ENCODE results near the gene ZPBP2.

The ZPBP2 gene

GRCh38 chr17:39863244-39863917, 4.6 kb upstream of the ZPBP2 start:
- H3K36me3 ChIP-seq (ENCODE audit: control insufficient read depth, low read length) = peaks cover 54% of the 10 kb centered on the region
- no peaks in the 10 kb centered on the region for H3K9me3 ChIP-seq (ENCODE audit: control insufficient read depth, insufficient read depth, low read length)
- no peaks in the 10 kb centered on the region for H3K27me3 ChIP-seq (ENCODE audit: control insufficient read depth, low read length)
- no peak for TF ChIP-seq CTCF (IDR thresholded peaks at IDR 0.05; ENCODE audit: low read depth, low read length, poor library complexity, severe bottlenecking)
- no peak for TF ChIP-seq EZH2phosphoT487 (IDR thresholded peaks at IDR 0.05; ENCODE audit: borderline replicate concordance, low read length)
- peaks cover 31% of the 10 kb centered on the region for H3F3A ChIP-seq (ENCODE audit: control insufficient read depth, insufficient read depth)
- H3K4me3 ChIP-seq (ENCODE audit: low read length) = peak overlapping the region; percentile 84
- peak overlapping the region; percentile 98 for H3K27ac ChIP-seq (ENCODE audit: low read depth, low read length)
- H3K4me1 ChIP-seq (ENCODE audit: control insufficient read depth, low read length) = peaks cover 63% of the 10 kb centered on the region
- peaks cover 80% of the 10 kb centered on the region for H3K79me2 ChIP-seq (ENCODE audit: control insufficient read depth, low read length)
- H3K4me2 ChIP-seq (ENCODE audit: low read length) = peak overlapping the region; percentile 90
- H4K20me1 ChIP-seq (ENCODE audit: control insufficient read depth, insufficient read depth, low read depth, low read length) = no peaks in the 10 kb centered on the region
- H3K9me2 ChIP-seq (replicated peaks; ENCODE audit: control insufficient read depth, low read length) = no peaks in the 10 kb centered on the region

GRCh38 chr17:39863918-39864746, 3.9 kb upstream of the ZPBP2 start, which contains the start of gene IKZF3:
Gene IKZF3 (minus strand): TSS chr17:39864312. CDS start chr17:39864126, 186 bp downstream.
- TF ChIP-seq EZH2phosphoT487 (IDR thresholded peaks at IDR 0.05; ENCODE audit: borderline replicate concordance, low read length) (no peak), CTCF (IDR thresholded peaks at IDR 0.05; ENCODE audit: low read depth, low read length, poor library complexity, severe bottlenecking) (no peak)
- H4K20me1 ChIP-seq (ENCODE audit: control insufficient read depth, insufficient read depth, low read depth, low read length) = no peaks in the 10 kb centered on the region
- peak within 1 kb of the TSS; percentile 84 for H3K4me3 ChIP-seq (ENCODE audit: low read length)
- H3K79me2 ChIP-seq (ENCODE audit: control insufficient read depth, low read length) = peaks cover 72% of the 10 kb centered on the region
- peaks cover 38% of the 10 kb centered on the region for H3F3A ChIP-seq (ENCODE audit: control insufficient read depth, insufficient read depth)
- H3K9me3 ChIP-seq (ENCODE audit: control insufficient read depth, insufficient read depth, low read length) = no peaks in the 10 kb centered on the region
- peaks cover 66% of the 10 kb centered on the region for H3K4me1 ChIP-seq (ENCODE audit: control insufficient read depth, low read length)
- no peaks in the 10 kb centered on the region for H3K27me3 ChIP-seq (ENCODE audit: control insufficient read depth, low read length)
- peak within 1 kb of the TSS; percentile 98 for H3K27ac ChIP-seq (ENCODE audit: low read depth, low read length)
- peak within 1 kb of the TSS; percentile 90 for H3K4me2 ChIP-seq (ENCODE audit: low read length)
- H3K9me2 ChIP-seq (replicated peaks; ENCODE audit: control insufficient read depth, low read length) = no peaks in the 10 kb centered on the region
- H3K36me3 ChIP-seq (ENCODE audit: control insufficient read depth, low read length) = peaks cover 50% of the 10 kb centered on the region

GRCh38 chr17:39866013-39866730, 1.8 kb upstream of the ZPBP2 start:
- peak overlapping the region; percentile 84 for H3K4me3 ChIP-seq (ENCODE audit: low read length)
- peak overlapping the region; percentile 90 for H3K4me2 ChIP-seq (ENCODE audit: low read length)
- H3F3A ChIP-seq (ENCODE audit: control insufficient read depth, insufficient read depth) = peaks cover 48% of the 10 kb centered on the region
- H3K36me3 ChIP-seq (ENCODE audit: control insufficient read depth, low read length) = peaks cover 31% of the 10 kb centered on the region
- H3K79me2 ChIP-seq (ENCODE audit: control insufficient read depth, low read length) = peaks cover 56% of the 10 kb centered on the region
- no peaks in the 10 kb centered on the region for H3K9me2 ChIP-seq (replicated peaks; ENCODE audit: control insufficient read depth, low read length)
- H3K4me1 ChIP-seq (ENCODE audit: control insufficient read depth, low read length) = peaks cover 68% of the 10 kb centered on the region
- no peaks in the 10 kb centered on the region for H3K27me3 ChIP-seq (ENCODE audit: control insufficient read depth, low read length)
- peak overlapping the region; percentile 98 for H3K27ac ChIP-seq (ENCODE audit: low read depth, low read length)
- no peaks in the 10 kb centered on the region for H4K20me1 ChIP-seq (ENCODE audit: control insufficient read depth, insufficient read depth, low read depth, low read length)
- H3K9me3 ChIP-seq (ENCODE audit: control insufficient read depth, insufficient read depth, low read length) = no peaks in the 10 kb centered on the region
- no peak for TF ChIP-seq EZH2phosphoT487 (IDR thresholded peaks at IDR 0.05; ENCODE audit: borderline replicate concordance, low read length)
- TF ChIP-seq CTCF (IDR thresholded peaks at IDR 0.05; ENCODE audit: low read depth, low read length, poor library complexity, severe bottlenecking) = no peak

Data from DOHH2 (cell line).